Hematopoietic multipotent progenitor cell treated with erythropoietin and hydrocortisone succinate and interleukin-3 and kit ligand, for 17 days (in vitro differentiated cells): ENCODE data around the gene NBPF19.
"Not testable (repeated sequence)": the region's sequence is repeated elsewhere in the genome, so short reads cannot be mapped to it uniquely, and the experiment has no call there.

Experiments used
- DNase-seq: peaks from one replicate; pipeline ENCODE4 v3.0.0-alpha.2; 2015; ENCODE audit warnings: low spot score

The NBPF19 gene

GRCh38 chr1:149474745-149475144, at the start of gene NBPF19:
NBPF19 (plus strand) TSS chr1:149475045; CDS start chr1:149475933, 888 bp downstream.
- not testable (repeated sequence) for DNase-seq

DNA sequence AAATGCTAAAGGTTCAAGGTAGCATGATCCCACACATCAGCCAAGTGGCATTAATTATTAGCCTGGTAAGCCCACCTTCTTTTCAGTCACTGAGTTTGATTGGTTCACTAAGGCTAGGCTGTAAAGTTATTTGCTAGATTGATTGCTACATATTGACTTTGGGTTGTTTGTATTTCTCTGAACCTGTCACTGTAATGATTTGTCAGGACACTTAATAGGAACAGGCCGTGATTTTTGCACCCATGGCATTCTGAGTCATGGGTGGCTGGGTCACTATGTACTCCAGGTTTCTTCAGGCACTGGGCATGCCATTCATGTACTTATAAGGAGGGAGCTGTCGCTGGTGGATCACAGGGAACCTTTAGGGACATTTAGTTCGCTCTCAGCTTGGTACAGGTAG, 46.5 kb upstream of the NBPF19 start:
- DNase-seq = not testable (repeated sequence)

- DNase-seq = not testable (repeated sequence)
Measured at GRCh38 chr1:149445451-149445850, 29.4 kb upstream of the NBPF19 start.

GRCh38 chr1:149452196-149452595, 22.6 kb upstream of the NBPF19 start:
- not testable (repeated sequence) for DNase-seq

DNA sequence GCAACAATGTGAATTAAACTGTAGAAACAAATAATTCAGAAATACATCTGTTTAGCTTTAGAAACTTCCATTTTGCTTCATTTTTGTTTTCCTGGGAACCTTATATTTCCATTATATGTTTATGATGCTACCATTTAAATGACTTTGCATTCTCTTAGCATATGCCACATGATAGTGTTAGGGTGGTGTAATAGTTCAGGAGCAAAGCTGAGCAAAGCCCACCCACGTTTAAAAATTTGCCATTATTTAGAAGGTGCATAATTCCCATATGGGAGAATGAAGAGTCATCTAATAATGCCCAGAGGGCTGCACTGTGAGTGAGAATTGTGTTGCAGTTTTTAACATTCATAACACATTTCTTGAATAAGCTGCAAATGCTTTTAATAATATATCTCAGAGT, 22.2 kb upstream of the NBPF19 start:
- not testable (repeated sequence) for DNase-seq

- DNase-seq = not testable (repeated sequence)
Measured at GRCh38 chr1:149558350-149558825, 83.5 kb downstream of the NBPF19 start.

DNA sequence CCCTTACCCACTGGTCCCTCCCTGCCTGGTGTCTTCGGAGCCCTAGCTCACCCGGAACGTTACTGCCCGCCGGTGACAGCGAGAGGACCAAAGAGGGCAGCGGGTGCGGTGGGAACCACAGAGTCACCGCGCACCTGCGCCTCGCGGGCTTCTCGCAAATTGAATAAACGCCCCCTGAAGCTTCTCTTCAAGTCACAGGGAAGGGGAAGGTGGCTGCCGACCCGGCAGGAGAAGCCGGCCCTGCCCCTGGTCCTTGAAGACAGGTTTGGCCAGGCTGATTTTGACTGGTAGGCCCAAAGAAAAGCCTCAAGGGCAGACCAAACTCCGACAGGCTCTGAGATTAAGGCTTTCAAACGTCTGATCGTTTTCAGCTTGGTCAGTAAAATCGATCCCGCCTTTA, 87.0 kb downstream of the NBPF19 start:
- DNase-seq = not testable (repeated sequence)

DNA sequence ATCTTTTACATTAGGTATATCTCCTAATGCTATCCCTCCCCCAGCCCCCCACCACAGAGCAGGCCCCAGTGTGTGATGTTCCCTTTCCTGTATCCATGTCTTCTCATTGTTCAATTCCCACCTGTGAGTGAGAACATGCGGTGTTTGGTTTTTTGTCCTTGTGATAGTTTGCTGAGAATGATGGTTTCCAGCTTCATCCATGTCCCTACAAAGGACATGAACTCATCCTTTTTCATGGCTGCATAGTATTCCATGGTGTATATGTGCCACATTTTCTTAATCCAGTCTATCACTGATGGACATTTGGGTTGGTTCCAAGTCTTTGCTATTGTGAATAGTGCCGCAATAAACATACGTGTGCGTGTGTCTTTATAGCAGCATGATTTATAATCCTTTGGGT, 90.6 kb downstream of the NBPF19 start:
- not testable (repeated sequence) for DNase-seq

DNA sequence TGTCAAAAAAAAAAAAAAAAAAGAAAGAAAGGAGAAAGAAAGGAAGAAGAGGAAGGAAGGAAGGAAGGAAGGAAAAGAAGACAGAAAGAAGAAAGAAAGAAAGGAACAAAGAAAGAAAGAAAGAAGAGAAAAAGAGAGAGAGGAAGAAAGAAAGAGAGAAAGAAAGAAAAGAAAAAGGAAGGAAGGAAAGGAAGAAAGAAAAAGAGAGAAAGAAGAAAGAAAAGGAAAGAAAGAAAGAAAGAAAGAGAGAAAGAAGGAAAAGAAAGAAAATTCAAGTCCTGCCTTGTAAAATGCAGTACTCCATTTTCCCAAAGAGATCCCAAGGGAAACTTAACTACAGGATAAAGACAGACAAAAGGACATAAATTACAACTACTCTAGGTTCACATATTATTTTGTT, 97.9 kb downstream of the NBPF19 start:
- not testable (repeated sequence) for DNase-seq

DNA sequence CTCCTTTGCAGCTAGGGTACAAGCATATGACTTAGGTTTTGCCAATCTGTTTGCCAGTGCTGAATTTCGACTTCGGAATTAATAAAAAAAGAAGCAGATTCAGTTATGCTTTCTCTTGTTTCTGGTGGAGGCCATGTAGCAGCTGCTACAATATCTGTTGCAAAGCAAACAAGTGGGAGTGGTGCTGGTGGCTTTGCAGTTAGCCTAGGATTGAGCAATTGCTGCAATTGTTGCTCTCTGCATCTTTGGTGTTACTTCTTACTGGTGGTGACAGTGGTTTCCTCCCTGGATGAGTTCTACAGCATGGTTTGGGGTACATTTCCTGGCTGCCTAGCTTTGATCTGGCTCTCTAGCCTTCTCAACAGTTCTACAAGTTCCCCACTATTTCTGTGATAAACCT, 110.7 kb downstream of the NBPF19 start:
- not testable (repeated sequence) for DNase-seq
